C4-2B (cell line): ENCODE data around the gene USP34.

Experiments used
- CTCF ChIP-seq: fragments of 450-650 bp; conservative IDR thresholded peaks from 2 replicates; pipeline ENCODE4 v1.5.1; 2017; ENCODE audit warnings: mild to moderate bottlenecking
- ZFX ChIP-seq: fragments of 450-650 bp; IDR thresholded peaks from 2 replicates; pipeline ENCODE4 v1.6.1; 2017

GRCh38 chr2:61320181-61320580, 150.7 kb downstream of the USP34 start:
- TF ChIP-seq CTCF (no peak), ZFX (no peak)
